Measurements from ENCODE around the gene DMD.

DNA sequence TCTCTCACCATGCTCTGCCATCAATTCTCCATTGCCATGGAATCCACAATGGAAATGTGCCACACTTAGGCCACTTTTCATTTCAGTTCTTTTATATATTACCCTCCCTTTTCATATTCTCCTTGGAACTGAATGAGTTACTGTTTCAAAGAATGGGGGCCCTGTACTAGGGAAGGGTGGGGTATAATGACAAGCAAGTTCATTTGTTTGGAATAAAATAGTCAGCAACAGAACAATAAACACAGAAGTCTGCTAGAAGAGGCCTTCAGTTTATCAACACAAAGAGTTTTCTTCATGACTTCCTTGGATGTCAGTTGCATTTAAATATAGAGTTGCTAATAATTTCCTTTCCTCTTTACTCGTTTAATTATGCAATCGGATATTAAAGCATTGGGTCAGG, 1661.2 kb downstream of the DMD start:
- TF ChIP-seq CTCF (IDR thresholded peaks at IDR 0.05): no peak
- no peak for TF ChIP-seq RNF2 (IDR thresholded peaks at IDR 0.05; ENCODE audit: borderline replicate concordance, low read depth)

All from A549 (cell line).